ENCODE results near the gene C9. TPM values are rescaled to one million over a fixed set of nuclear protein-coding genes. Genes with fewer than 3 reads are reported as not detected.

Gene C9
- total and polyA plus RNA-seq, 2 experiments from 2014 or later, result not detected

- TF ChIP-seq ZNF462 (CRISPR knock-in tag; IDR thresholded peaks at IDR 0.05), result no peak
- TF ChIP-seq ZNF114 (CRISPR knock-in tag; IDR thresholded peaks at IDR 0.05), result no peak
Measured at GRCh38 chr5:39267186-39267585, 97.1 kb downstream of the C9 start (continued).

- Mint-ChIP-seq H3K4me3 (no peak overlapping the region), H3K36me3 (ENCODE audit: low read depth) (no peaks in the 10 kb centered on the region), H3K27ac (no peak overlapping the region), H3K9me3 (no peaks in the 10 kb centered on the region), H3K27me3 (ENCODE audit: insufficient read depth, low read depth, poor library complexity) (peaks cover 2% of the 10 kb centered on the region), H3K4me1 (no peaks in the 10 kb centered on the region)
- H2AFZ ChIP-seq, result no peak overlapping the region
- no peaks in the 10 kb centered on the region for H3K79me2 ChIP-seq (replicated peaks; ENCODE audit: insufficient read depth)
- H3K4me3 ChIP-seq, result no peak overlapping the region
- H4K20me1 ChIP-seq (replicated peaks; ENCODE audit: insufficient read depth), result no peaks in the 10 kb centered on the region
- DNase-seq (ENCODE audit: low spot score), result no peak
- peaks cover 9% of the 10 kb centered on the region; the same call in 1 of the 2 replicates for H3K9me2 ChIP-seq (ENCODE audit: insufficient read depth)
- H3K27me3 ChIP-seq (ENCODE audit: insufficient read depth), result no peaks in the 10 kb centered on the region
- no peaks in the 10 kb centered on the region for H3K36me3 ChIP-seq (ENCODE audit: insufficient read depth)
- no peak overlapping the region for H3K4me2 ChIP-seq
- H3K4me1 ChIP-seq (ENCODE audit: insufficient read depth), result no peaks in the 10 kb centered on the region
- ATAC-seq, result no peak
- H3K27ac ChIP-seq (ENCODE audit: low read depth), result no peak overlapping the region
- no peaks in the 10 kb centered on the region for H3F3A ChIP-seq (replicated peaks; ENCODE audit: low read depth)
- TF ChIP-seq ZNF462 (CRISPR knock-in tag; IDR thresholded peaks at IDR 0.05), result no peak
- TF ChIP-seq JUNB (IDR thresholded peaks at IDR 0.05; ENCODE audit: unreplicated experiment), result no peak
- TF ChIP-seq POLR2AphosphoS5 (IDR thresholded peaks at IDR 0.05; ENCODE audit: low read depth), result no peak
- TF ChIP-seq, protein P1, sequence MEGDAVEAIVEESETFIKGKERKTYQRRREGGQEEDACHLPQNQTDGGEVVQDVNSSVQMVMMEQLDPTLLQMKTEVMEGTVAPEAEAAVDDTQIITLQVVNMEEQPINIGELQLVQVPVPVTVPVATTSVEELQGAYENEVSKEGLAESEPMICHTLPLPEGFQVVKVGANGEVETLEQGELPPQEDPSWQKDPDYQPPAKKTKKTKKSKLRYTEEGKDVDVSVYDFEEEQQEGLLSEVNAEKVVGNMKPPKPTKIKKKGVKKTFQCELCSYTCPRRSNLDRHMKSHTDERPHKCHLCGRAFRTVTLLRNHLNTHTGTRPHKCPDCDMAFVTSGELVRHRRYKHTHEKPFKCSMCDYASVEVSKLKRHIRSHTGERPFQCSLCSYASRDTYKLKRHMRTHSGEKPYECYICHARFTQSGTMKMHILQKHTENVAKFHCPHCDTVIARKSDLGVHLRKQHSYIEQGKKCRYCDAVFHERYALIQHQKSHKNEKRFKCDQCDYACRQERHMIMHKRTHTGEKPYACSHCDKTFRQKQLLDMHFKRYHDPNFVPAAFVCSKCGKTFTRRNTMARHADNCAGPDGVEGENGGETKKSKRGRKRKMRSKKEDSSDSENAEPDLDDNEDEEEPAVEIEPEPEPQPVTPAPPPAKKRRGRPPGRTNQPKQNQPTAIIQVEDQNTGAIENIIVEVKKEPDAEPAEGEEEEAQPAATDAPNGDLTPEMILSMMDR (conservative IDR thresholded peaks at IDR 0.05; ENCODE audit: low read depth in 2 of 2), result no peak
- no peak for TF ChIP-seq STAT1 (IDR thresholded peaks at IDR 0.05; ENCODE audit: unreplicated experiment)
- TF ChIP-seq ETS1 (IDR thresholded peaks at IDR 0.05), result no peak
Measured at GRCh38 chr5:39266442-39266841, 97.9 kb downstream of the C9 start.

Data from GM23338 (cell line).